ENCODE data around the gene SLIT1.

SLIT1 gene

GRCh38 chr10:97185326-97186058 is at the start of gene SLIT1:
Gene SLIT1 (minus strand): TSS chr10:97185959. CDS start chr10:97185674, 285 bp downstream.
- DNase-seq = no peak

DNA sequence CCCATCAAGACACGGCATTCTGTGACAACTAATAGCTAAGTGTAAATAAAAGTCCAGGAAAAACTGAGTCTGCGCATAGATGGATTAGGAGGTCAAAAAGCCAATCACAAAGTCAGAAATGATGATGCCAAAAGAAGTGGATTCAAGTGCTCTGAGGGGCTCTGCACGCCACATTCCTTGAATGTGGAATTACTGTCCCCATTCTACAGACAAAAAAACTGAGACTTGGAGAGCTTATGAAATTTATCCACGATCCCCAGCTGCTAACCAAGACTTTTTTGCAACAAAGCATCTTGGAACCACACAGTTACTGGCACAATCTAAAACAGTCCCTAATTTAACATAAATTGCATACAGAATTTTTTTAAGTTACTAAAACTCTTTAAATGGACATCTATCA is 49.6 kb upstream of the SLIT1 start:
- DNase-seq = no peak

DNA sequence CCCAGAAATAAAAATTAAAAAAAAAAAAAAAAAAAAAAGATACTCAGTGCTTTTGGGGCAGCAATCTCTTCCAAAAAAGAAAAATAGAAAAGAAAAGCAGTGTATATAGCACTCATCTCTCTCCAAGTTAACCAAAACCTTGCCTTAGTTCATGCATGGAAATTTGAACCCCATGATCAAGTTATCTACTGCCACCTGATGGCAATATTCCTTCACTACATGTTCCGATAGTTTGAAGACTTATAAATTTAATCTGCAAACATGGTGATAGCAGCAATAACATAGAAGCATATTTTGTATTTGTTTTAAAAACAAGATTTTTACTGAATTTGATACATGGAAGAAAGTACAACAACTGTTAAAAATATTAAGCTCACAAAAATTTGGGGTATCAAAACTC is 48.6 kb upstream of the SLIT1 start:
- no peak for DNase-seq

GRCh38 chr10:97230146-97230545 is 44.4 kb upstream of the SLIT1 start:
- no peak for DNase-seq

DNA sequence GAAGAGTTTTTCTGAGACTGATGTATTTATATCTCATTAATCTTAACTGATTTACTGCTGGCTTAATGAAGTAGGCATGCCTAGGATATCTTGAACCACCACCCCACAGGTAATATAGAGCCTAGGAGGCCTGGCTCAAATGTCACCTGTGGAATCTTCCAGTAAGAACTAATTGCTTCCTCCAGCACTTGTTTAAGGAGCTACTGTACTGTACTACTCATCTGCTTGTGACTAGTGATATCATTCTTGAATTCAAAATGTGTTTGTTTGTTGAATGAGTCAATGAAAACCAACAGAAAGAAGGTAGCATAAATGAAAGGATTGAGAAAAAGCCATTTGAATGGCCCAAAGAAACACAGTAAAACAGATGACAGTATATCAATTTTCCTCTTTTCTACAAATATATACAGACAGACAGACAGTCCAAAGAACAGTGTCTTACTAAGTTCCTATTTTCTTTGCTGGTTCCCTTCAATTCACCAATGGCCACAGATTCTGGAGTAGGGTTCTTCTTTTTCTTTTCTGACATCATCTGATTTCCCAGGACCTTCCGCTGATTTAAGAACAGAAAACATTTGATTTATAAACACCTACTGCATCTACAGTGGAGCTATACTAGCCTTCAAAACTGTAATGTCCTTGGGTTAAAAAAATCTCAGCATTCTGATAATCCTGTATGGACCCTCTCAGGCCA is 43.7 kb upstream of the SLIT1 start:
- no peak for DNase-seq

DNA sequence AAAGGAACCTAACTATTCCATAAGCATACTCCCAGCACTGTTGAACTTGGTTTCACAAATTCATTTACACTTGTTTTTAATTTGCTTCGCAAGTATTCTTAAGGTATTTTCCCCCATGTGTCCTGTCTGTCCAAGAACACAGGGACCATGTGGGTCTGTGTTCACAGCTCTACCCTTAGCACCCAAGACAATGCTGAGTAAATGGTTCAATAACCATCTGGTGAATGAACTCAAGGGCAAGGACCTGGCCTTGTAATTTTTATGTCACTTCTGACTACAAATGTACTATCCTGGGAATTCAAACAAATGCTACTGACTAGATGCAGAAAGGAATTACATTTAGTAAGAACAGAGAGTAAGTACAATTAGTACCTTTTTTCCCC is 43.0 kb upstream of the SLIT1 start:
- DNase-seq = no peak

DNA sequence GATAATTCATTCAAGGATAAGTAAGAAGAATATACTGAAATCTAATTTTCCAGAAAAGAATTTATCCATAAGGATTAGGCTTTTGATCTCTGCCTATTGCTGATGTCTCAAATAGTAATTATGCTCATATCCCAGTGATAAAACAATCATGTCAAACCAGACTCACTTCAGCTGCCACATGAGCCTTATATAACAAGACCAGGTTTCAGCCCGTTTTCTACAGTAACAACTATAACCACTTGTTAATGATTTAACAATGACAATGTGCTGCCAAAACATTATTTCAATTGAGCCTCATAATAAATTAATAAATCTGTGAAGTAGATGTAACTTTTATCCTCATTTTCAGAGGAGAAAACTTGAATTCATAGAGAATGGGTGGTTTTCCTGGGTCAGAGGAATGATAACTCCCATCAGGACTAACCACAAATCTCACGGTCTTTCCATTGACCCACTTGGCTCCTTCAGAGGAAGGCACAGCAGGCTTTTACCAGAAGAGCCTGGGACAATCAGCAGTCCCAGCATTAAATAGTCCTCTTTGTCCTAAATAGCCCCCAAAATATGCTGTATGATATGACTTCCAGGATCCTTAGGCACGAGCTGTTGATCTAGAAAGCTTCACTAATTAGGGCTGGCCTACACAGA is 42.5 kb upstream of the SLIT1 start:
- DNase-seq = no peak

- no peak for DNase-seq
Measured at GRCh38 chr10:97226398-97226797, 40.6 kb upstream of the SLIT1 start.

- DNase-seq = no peak
Measured at GRCh38 chr10:97224483-97225435, 39.0 kb upstream of the SLIT1 start.

DNA sequence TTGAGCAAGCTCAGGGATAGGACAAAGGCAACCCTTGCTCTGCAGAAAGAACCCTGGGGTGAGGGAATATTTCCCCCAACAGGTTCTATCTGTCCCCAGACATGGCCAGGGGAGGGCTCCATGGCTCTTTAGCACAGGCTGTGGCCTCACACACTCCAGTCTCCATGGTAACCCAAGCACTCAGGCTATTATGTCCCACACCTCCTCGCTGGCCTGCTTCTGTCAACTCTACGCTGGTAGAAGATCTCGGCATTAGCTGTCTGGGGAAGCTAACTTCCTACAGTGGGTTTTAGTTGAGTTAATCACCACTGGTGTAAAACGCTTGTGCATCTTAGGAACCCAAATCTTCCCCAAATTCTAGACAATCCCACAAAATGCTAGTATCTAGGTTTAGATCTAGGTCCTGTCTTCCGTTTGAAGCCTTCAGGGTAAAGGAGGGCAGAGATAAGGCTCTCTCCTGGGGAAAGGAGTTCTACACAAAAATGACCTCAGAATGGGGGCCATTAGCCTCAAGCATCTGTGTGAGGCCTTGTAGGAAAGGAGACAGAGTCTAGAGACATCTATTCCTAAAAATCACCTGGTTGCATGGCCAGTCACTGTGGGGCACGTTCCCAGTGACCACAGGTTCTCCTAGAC is 36.7 kb upstream of the SLIT1 start:
- DNase-seq = no peak

- DNase-seq = no peak
Measured at GRCh38 chr10:97220355-97220754, 34.6 kb upstream of the SLIT1 start.

- no peak for DNase-seq
Measured at GRCh38 chr10:97217299-97217698, 31.5 kb upstream of the SLIT1 start.

DNA sequence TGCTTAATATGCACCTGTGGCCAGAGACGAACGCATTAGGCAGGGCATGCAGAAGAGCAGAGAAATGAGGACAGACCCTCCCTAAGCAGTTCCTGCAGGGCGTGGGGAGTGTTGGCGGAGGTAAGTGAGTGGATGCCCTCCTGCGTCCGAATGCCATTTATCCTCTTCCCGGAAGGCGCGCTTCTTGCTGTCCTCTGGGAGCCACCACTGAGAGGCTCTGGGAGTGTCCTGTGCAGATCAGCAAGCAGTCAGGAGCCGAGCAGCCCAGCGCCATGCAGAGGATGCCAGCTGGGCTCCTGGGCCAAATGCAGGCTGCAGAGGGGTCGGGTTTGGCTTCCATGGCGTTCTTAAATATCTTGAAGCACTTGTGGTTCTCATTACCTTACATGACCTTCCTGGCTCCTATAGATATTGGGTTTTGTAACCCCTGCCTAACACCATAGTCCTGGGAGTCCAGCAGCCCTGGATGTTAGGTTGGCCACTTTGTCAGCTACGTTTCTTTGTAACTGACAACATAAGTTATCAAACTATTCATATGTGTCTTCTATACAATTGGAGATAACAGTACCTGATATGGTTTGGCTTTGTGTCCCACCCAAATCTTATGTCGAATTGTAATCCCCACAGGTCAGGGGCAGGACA is 30.0 kb upstream of the SLIT1 start:
- DNase-seq = no peak

- DNase-seq = no peak
Measured at GRCh38 chr10:97213431-97213830, 27.7 kb upstream of the SLIT1 start.

GRCh38 chr10:97211229-97211628 is 25.5 kb upstream of the SLIT1 start:
- no peak for DNase-seq

GRCh38 chr10:97210543-97210960 is 24.8 kb upstream of the SLIT1 start:
- no peak for DNase-seq

DNA sequence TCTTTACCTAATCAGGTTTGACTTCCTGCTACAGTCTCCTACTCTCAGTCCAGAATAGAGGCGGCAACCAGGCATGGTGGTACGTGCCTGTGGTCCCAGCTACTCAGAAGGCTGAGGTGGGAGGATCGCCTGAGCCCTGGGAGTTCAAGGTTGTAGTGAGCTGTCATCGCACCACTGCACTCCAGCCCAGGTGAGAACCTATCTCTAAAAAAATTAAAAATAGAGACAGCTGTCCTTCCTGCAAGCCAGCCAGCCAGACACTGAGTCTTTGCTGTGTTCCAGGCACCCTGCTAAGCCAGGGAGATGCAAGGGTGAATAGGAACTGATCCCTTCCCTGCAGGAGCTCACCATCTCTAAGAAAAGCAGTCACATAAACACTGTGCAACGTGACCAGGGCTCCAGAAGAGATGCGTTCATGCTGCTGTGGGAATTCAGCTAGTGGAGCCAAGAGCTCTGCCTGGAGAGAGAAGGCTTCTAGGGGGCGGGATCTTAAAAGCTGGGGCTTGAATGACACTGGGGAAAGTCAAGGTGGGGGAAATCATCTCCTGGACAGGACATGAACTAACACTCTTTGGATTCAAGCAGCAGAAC is 22.1 kb upstream of the SLIT1 start:
- no peak for DNase-seq

DNA sequence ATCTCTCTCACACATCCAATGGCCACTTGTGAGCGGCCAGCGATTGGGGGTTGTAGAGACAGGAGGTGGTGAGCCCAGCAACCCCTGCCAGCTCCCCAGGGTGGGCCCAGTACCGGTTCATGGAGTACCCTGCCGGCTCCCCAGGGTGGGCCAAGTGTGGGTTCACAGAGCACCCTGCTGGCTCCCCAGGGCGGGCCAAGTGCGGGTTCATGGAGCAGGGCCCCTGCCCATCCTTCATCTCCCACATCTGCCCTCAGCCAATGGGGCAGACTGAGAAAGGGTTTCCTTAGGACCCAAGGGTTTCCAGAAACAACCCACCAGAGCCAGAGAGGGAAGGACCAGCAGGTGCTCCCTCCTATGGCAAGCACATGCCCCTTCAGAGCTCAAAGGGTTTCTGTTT is 21.4 kb upstream of the SLIT1 start:
- no peak for DNase-seq

- no peak for DNase-seq
Measured at GRCh38 chr10:97204826-97205679, 19.3 kb upstream of the SLIT1 start.

DNA sequence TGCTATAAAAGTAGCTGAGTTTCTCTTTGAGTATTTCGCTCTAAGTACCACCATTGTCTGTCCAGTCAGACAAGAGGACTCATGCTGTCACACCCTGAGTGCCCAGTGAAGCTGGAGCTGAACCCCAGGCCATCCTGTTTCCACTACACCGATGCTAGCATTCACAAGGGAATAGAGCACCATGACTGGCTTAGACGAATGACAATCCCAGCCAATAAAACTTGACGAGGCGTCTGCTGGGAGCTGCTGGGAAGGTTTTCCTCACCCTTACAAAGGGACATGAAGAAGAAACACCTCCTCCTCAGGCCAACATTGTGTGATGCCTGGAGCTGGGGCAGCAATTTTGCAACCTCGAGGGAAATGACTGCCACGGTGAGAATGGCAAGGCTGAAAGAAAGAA is 17.5 kb upstream of the SLIT1 start:
- no peak for DNase-seq

DNA sequence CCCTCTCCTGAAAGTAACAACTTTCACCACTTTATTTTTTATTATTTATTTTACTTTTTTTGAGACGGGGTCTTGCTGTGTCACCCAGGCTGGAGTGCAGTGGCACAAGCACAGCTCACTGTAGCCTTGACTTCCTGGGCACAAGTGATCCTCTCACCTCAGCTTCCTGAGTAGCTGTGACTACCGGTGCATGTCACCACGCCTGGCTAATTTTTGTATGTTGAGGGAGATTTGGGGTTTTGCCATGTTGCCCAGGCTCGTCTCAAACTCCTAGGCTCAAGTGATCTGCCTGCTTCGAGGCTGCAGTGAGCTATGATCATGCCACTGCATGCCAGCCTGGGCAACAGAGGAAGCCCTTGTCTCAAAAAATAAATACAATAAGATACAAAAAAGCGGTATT is 14.9 kb upstream of the SLIT1 start:
- DNase-seq = no peak

Data from DMS 273 treated with DMSO at 0.1 percent for 48 hours (cell line).